HG03571 (cell line): ENCODE measurements around the gene PITPNB.

Experiments
- ATAC-seq: cut with Tn5 transposase; IDR thresholded peaks from one replicate; pipeline ENCODE4 v1.9.1; 2021; ENCODE audit not compliant: unreplicated experiment

PITPNB gene

GRCh38 chr22:27919942-27920755 is 1.1 kb upstream of the PITPNB start:
- ATAC-seq, result peak; percentile 40

DNA sequence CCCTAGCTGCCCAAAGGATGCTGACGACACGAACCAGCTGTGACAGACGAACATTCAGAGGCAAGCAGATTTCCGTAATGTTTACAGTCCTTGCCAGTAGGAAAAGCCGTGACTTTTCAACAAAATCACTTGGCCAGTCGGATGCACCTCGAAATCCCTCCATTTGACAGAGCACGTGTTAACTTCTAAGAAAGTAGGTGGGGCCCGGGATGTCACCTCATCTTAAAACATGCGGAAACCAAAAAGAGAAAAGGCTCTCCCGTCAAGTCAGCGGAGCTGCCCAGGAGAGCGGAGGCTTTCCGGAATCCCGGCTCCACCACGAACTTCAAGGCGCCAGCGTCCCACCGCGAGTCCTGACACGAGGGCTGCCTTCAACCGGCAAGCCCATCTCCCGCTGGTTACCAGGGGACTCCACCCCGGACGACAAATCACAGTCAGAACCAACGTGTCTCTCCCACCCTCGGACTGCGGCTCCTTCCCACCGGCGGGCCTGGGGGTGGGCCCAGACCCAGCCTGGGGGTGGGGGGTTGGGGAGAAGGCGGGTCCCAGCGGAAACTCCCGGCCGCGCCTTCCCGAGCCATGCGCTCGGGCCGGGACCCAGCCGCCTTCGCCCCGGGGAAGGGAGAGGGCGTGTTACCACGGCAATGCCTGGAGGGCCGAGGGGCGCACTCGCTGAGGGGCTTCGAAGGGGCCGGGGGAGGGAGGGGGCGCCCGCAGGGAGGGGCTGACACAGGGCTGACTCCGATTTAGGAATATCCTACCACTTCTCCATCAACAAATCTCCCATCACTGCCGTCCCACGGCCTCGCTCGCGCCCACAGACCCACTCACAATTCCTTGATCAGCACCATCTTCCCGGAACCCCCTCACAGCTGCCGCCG is 475 bp downstream of the PITPNB start:
- ATAC-seq, result no peak

DNA sequence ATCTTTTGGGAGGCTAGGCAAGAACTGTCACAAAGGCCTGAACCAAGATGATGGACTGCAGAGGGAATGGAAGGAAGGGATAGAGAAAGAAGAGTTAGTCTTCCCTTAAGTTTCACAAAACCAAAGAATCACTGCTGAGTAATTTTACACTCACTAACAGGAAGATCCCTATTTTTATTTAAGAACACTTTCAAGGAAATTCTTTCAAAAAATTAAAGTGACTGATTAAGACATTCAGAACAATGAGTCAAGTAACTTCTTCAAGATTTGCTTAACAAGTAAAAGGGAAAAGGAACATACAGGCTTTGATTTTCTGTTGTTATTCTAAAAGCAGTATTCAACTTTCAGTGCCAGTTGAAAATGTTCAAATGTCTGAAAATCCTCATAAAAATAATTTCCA is 3.1 kb downstream of the PITPNB start:
- ATAC-seq, result no peak

- no peak for ATAC-seq
These were observed 5.8 kb downstream of the PITPNB start for GRCh38 chr22:27913162-27913741.

- no peak for ATAC-seq
These were observed 7.0 kb downstream of the PITPNB start for GRCh38 chr22:27912101-27912500.

DNA sequence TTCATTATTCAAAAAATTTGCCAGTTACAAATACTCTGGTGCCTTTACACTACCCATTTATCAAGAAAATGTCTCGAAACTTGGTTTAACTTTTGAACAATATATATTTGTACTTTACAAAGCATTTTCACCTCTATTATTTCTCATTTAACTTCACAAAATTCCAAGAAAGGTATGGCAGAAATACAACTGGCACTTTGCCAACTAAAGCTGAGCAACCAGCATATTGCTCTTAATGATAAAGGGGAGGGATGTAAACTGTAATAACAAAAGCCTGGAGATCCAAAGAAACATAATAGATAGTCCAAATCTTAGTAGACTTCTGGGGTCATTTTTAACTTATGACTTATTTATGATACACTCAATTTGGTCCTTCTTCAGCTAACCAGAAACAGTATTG is 7.7 kb downstream of the PITPNB start:
- ATAC-seq, result no peak

DNA sequence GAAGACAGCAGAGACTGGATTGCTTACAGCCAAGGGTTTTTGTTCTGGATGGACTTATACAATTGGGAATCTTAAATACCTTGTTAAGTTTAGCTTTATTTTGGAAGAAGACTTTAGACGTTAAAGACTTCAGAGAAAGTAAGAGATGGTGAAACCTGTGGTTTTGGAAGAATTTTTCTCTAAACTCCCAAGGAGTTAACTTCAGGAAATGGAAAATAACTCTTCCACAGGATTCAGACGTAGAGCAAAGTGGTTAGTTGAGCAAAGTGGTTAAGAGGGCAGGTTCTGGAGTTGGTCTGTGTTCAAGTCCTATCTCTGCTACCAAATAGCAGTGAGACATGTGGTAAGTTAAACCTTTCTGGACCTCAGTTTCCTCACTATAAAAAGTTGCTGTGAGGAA is 12.8 kb downstream of the PITPNB start:
- no peak for ATAC-seq

- no peak for ATAC-seq
These were observed 13.4 kb downstream of the PITPNB start for GRCh38 chr22:27905653-27906052.

DNA sequence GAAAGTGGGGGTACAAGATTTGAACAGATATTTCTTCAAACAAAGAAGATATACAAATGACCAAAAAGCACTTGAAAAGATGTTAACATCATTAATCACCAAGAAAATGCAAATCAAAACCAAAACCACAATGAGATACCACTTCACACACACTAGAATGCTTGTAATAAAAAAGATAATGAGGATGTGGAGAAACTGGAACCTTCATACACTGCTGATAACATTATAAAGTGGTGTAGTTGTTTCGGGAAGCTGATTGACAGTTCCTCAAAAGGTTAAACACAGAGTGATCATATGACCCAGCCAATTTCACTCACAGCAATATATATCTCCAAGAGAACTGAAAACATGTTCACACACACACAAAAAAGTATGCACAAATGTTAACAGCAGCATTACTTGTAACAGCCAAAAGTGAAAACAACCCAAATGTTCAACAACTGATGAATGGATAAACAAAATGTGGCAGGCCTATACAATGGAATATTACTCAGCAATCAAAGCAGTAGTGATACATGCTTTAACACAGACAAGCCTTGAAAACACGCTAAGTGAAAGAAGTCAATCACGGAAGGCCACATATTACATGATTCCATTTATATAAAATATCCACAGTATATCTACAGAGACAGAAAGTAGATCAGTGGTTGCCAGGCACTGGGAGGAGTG is 15.1 kb downstream of the PITPNB start:
- ATAC-seq, result no peak

DNA sequence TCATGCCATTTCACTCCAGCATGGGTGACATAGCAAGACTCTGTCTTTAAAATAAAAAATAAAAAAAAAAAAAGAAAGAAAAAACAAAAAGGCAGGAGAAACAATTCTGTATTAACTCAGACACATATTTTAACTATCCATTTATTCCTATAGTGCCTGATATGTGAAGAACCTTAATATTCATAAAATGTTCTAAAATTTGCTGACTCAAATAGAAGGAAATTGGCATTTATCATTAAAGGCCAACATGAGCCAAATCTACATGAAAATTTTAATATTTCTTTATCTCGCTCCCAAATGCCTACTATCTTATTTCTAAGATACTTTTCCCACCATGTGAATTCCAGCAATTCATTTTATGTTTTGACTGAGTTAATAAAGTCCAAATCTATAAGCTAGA is 18.9 kb downstream of the PITPNB start:
- no peak for ATAC-seq

DNA sequence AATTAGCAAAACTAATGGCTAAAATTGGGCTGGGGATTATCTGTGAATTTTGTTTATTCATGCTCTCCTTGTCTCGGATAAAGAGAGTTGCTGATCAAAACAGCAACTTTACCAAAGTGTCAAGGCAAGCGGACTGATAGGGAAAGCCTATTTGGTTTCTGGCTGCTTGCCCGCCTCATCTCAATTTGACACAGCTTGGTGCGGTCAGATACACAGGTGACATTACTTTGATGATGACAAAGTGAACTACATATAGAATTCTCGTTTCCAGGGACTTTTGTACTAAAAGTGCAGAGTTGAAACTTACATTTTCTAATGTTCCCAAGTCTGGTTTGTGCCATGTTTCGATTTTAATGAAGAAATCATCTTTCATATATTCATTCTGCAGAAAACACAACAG is 22.8 kb downstream of the PITPNB start:
- ATAC-seq, result no peak

DNA sequence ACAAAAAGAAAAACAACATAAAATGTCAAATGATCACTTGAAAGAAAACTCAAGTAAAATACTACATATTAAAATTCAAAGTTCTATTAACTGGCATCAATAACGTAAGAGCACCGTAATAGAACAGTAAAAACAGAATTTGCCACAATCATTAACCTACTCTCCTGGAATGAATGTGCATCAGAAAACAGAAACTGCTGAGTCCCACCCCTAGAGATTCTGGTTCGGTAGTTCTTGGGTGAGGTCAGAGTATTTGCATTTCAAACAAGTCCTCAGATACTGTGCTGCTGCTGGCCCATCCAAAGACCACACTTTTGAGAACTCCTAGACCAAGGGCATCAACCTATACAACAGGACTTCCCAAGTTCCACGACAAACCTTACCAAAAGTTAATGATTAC is 23.5 kb downstream of the PITPNB start:
- ATAC-seq, result peak; percentile 87

GRCh38 chr22:27892811-27893210 is 26.2 kb downstream of the PITPNB start:
- ATAC-seq, result no peak

- no peak for ATAC-seq
These were observed 27.0 kb downstream of the PITPNB start for GRCh38 chr22:27892064-27892463.

GRCh38 chr22:27888310-27888709 is 30.7 kb downstream of the PITPNB start:
- ATAC-seq, result no peak

DNA sequence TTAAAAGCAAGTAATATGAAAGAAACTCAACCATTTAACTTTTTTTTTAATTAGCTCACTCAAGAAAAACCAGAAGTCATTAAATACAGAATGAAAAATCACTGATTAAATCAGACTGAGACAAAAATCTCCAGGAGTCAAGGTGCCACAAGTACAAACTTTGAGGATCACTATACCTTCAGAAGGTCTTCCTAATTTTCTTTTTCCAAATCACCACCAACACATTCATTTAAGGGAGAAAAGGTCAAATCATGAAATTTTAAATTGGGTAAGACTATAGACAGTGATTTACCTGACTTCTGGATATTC is 32.3 kb downstream of the PITPNB start:
- ATAC-seq, result no peak

DNA sequence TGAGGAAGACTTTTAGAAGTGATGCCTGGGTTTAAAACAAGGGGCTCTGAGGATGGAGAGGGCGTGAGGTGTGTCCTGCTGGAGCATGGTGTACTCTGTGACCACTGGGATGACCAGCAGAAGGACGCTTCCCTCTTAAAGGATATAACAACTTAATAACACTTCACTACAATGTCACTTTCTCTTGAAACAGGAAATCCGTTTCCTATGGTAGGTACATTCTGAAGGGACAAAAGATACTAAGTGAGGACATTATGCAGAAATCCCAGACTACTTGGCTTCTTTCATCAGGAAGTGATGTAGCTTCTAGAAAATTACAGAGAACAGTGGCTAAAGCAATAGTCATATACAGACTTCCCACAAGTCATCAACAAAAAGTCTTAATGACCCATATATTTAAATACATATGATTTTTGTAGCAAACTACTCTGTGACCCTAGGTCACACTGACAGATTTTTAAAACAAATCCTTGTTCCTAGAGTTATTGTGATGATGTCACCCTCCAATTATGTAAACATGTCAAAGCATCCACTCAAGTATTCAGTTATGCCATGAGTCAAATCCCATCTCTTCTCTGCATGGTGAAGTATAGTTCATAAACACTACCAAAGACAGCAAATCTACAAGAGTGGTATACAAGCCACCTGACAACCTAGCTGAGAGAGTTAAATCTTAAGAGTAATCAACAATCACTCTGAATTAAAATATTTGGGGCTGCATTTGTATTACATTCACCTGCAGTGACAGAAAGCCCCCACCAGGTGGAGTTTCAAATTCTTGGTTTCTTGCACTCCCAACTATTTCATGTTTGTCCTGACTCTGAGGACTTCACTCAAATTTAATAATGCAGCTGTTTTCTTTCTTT is 32.8 kb downstream of the PITPNB start:
- ATAC-seq, result no peak

DNA sequence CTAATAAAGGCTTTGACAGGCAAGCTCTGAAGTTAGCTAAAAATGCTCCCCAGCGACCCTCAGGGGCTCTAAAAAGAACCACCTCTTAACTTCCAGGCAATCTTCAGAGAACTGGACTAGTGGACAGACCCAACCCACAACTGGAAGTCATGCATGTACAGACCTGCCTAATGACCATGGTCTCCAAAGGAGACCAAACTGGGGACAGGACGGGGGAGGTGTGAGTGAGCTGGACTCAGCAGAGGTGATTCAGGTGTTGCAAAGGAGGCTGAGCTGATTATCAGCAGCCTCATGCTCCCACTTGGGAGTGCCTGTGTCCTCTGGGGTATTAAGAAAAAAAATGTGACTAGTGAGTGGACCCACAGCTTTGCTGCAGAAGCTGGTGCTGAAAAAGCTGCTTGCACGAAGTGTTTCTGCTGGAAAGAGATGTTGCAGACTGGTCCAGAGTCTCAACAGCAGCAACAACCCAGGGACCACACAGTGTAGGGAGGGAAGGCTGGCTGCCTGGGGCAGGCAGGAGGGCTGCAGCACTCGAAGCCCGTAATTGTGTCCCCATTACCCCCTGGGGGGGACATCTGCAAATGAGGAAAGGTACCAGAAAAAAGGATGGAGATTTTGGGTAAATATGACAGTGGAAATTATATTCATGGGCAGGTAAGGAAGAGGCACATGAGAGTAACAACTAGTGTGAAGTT is 35.3 kb downstream of the PITPNB start:
- ATAC-seq, result no peak

GRCh38 chr22:27882507-27883290 is 36.4 kb downstream of the PITPNB start:
- no peak for ATAC-seq
